Bronchus fibroblast of lung (primary cell): ENCODE measurements around the gene JAM3. TPM values are rescaled to one million over a fixed set of nuclear protein-coding genes. Genes with fewer than 3 reads are reported as not detected.

Experiments used
- total RNA-seq: library from RNA; depleted of rRNA; stranded (reverse); fragments of >200 nt; gene quantifications from 2 replicates; pipeline ENCODE4 v1.2.3, GENCODE V29; 2015

Gene JAM3
- 32.6 TPM in 2 replicates for total RNA-seq

GRCh38 chr11:134068829-134069425, at the start of gene JAM3:
Gene JAM3 (plus strand): TSS chr11:134069072. CDS start chr11:134069084, 12 bp downstream.

Other genes starting within 250 kb of the JAM3 start
- gene SPATA19, start 223.6 kb upstream of the JAM3 start, total RNA-seq, result not detected in 2 replicates
- 0.15 and 0.17 TPM in 2 replicates for gene IGSF9B, start 112.1 kb upstream of the JAM3 start, total RNA-seq
- 19.8 and 20.5 TPM in 2 replicates for gene NCAPD3, start 154.9 kb downstream of the JAM3 start, total RNA-seq
- gene VPS26B, start 155.6 kb downstream of the JAM3 start, total RNA-seq, result 29.0 and 32.1 TPM in 2 replicates
- 73.8 and 78.6 TPM in 2 replicates for gene THYN1, start 184.3 kb downstream of the JAM3 start, total RNA-seq
- 16.4 and 17.7 TPM in 2 replicates for gene ACAD8, start 184.5 kb downstream of the JAM3 start, total RNA-seq
- not detected in 2 replicates for gene GLB1L3, start 207.3 kb downstream of the JAM3 start, total RNA-seq